Epidermal melanocyte (primary cell): ENCODE results near the gene ZMYND19.
A peak's percentile ranks its signal among the peaks of the same experiment; 100 is the strongest.
"Not testable (repeated sequence)": the region's sequence is repeated elsewhere in the genome, so short reads cannot be mapped to it uniquely, and the experiment has no call there.

Experiments
- DNase-seq: peaks from one replicate; pipeline ENCODE4 v3.0.0; 2011; ENCODE audit warnings: low spot score; ENCODE audit not compliant: insufficient read length

Gene ZMYND19

GRCh38 chr9:137614631-137615386 is 24.5 kb upstream of the ZMYND19 start:
- DNase-seq, result no peak

- DNase-seq, result no peak
Observed at GRCh38 chr9:137613738-137614523, 23.6 kb upstream of the ZMYND19 start.

- DNase-seq, result no peak
Observed at GRCh38 chr9:137613259-137613658, 22.9 kb upstream of the ZMYND19 start.

- no peak for DNase-seq
Observed at GRCh38 chr9:137612741-137613142, 22.4 kb upstream of the ZMYND19 start.

GRCh38 chr9:137611623-137612609 is 21.6 kb upstream of the ZMYND19 start:
- DNase-seq, result peak; percentile 47

- no peak for DNase-seq
Observed at GRCh38 chr9:137610944-137611343, 20.6 kb upstream of the ZMYND19 start.

- DNase-seq, result no peak
Observed at GRCh38 chr9:137607141-137607857, 17.0 kb upstream of the ZMYND19 start.

GRCh38 chr9:137606734-137607138 is 16.4 kb upstream of the ZMYND19 start:
- no peak for DNase-seq

GRCh38 chr9:137606005-137606621 is 15.8 kb upstream of the ZMYND19 start:
- DNase-seq, result no peak

- peak; percentile 85 for DNase-seq
Observed at GRCh38 chr9:137605121-137606004, 15.1 kb upstream of the ZMYND19 start, which contains the start of gene ARRDC1. Gene ARRDC1, plus strand, starts transcription at chr9:137605686. Its CDS starts 32 bp downstream, at chr9:137605718.

- DNase-seq, result no peak
Observed at GRCh38 chr9:137604345-137605086, 14.2 kb upstream of the ZMYND19 start.

- DNase-seq, result no peak
Observed at GRCh38 chr9:137603879-137604278, 13.6 kb upstream of the ZMYND19 start.

GRCh38 chr9:137602661-137603060 is 12.3 kb upstream of the ZMYND19 start:
- peak; percentile 6 for DNase-seq

- DNase-seq, result no peak
Observed at GRCh38 chr9:137598943-137599342, 8.6 kb upstream of the ZMYND19 start.

- DNase-seq, result not testable (repeated sequence)
Observed at GRCh38 chr9:137596577-137596976, 6.3 kb upstream of the ZMYND19 start.

- DNase-seq, result no peak
Observed at GRCh38 chr9:137593176-137593575, 2.9 kb upstream of the ZMYND19 start.

- DNase-seq, result no peak
Observed at GRCh38 chr9:137592767-137593166, 2.5 kb upstream of the ZMYND19 start.

GRCh38 chr9:137590123-137590468 is 216 bp downstream of the ZMYND19 start:
- DNase-seq, result no peak
